ES-I3 (cell line): Measurements from ENCODE around the gene TPM3.
"Not testable (repeated sequence)": the region's sequence is repeated elsewhere in the genome, so short reads cannot be mapped to it uniquely, and the experiment has no call there.

Source experiments
- H3K36me3 ChIP-seq: 2 replicates; pipeline ENCODE4 v1.6.1; 2013; ENCODE audit warnings: mild to moderate bottlenecking, low read length, control low read depth, moderate library complexity; ENCODE audit not compliant: insufficient read depth
- H3K4me1 ChIP-seq: 2 replicates; pipeline ENCODE4 v1.6.1; 2013; ENCODE audit warnings: mild to moderate bottlenecking, control low read depth, low read length; ENCODE audit not compliant: insufficient read depth
- H3K9ac ChIP-seq: 2 replicates; pipeline ENCODE4 v1.6.1; 2013; ENCODE audit warnings: low read depth, mild to moderate bottlenecking, low read length, moderate library complexity
- H3K9me3 ChIP-seq: 2 replicates; pipeline ENCODE4 v1.6.1; 2013; ENCODE audit warnings: mild to moderate bottlenecking, low read length, moderate library complexity; ENCODE audit not compliant: control insufficient read depth, insufficient read depth

The TPM3 gene

GRCh38 chr1:154220071-154220969 lies 28.4 kb upstream of the TPM3 start, which contains the start of gene UBAP2L:
TSS of gene UBAP2L (plus strand) at chr1:154220955. CDS start at chr1:154225124, 4,169 bp downstream.
- Histone ChIP-seq H3K9ac (peak within 1 kb of the TSS; percentile 98), H3K36me3 (peaks cover 13% of the 10 kb centered on the region), H3K9me3 (no peaks in the 10 kb centered on the region), H3K4me1 (peaks cover 12% of the 10 kb centered on the region; the same call in 1 of the 2 replicates)

- H3K4me1 ChIP-seq = peaks cover 12% of the 10 kb centered on the region; the same call in 1 of the 2 replicates
- H3K9ac ChIP-seq = peak overlapping the region; percentile 98
- H3K9me3 ChIP-seq = no peaks in the 10 kb centered on the region
- peaks cover 10% of the 10 kb centered on the region for H3K36me3 ChIP-seq
These were observed 27.6 kb upstream of the TPM3 start for GRCh38 chr1:154219541-154219940.

- no peaks in the 10 kb centered on the region for H3K9me3 ChIP-seq
- peaks cover 7% of the 10 kb centered on the region; the same call in 1 of the 2 replicates for H3K4me1 ChIP-seq
- H3K9ac ChIP-seq = 0 out of 2 replicates have a peak overlapping the region, but pooled peaks have one; percentile 98
- peaks cover 18% of the 10 kb centered on the region for H3K36me3 ChIP-seq
These were observed 26.6 kb upstream of the TPM3 start for GRCh38 chr1:154218545-154218944.

DNA sequence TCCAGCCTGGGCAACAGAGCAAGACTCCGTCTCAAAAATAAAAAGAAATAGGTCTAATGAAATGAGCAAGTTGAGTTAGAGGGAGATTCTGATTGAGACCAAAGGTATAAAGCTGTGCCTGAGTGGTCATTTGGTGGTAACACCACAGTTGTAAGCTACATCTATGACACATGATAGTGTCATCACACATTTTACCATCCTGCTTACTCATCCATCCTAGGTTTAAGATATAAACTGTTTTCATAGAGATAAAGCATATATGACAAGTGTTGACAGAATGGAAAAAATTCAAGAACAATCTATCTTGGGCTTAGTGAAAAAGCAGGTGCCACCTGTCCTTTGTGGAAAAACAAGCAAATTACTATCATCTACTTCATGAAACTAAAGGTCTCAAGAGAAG lies 21.4 kb upstream of the TPM3 start:
- Histone ChIP-seq H3K36me3 (peaks cover 31% of the 10 kb centered on the region), H3K9ac (no peak overlapping the region), H3K4me1 (no peaks in the 10 kb centered on the region), H3K9me3 (no peaks in the 10 kb centered on the region)

DNA sequence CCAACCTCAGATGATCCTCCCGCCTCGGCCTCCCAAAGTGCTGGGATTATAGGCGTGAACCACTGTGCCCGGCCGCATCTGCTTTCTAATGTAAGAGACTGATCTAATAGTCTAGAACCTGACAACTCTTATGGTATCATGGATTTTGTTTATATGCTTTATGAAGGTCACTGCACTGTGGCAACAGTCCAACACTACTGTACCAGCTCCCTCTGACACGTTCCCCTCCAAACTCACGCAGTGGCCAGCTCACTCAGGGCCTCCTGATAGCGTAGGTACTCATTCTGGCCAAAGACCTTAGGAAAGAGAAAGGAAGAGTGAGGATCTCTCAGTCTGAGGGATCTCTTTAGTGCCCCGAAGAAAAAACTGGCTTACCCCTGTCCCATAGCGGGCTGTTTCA lies 20.2 kb upstream of the TPM3 start:
- no peak overlapping the region for H3K9ac ChIP-seq
- no peaks in the 10 kb centered on the region for H3K4me1 ChIP-seq
- H3K9me3 ChIP-seq = no peaks in the 10 kb centered on the region
- H3K36me3 ChIP-seq = peaks cover 29% of the 10 kb centered on the region

- Histone ChIP-seq H3K4me1 (no peaks in the 10 kb centered on the region), H3K9me3 (no peaks in the 10 kb centered on the region), H3K36me3 (peaks cover 26% of the 10 kb centered on the region), H3K9ac (no peak overlapping the region)
These were observed 16.9 kb upstream of the TPM3 start for GRCh38 chr1:154208677-154209388.

GRCh38 chr1:154207262-154207661 lies 15.4 kb upstream of the TPM3 start:
- H3K4me1 ChIP-seq = no peaks in the 10 kb centered on the region
- H3K9ac ChIP-seq = no peak overlapping the region
- H3K36me3 ChIP-seq = peaks cover 11% of the 10 kb centered on the region
- H3K9me3 ChIP-seq = no peaks in the 10 kb centered on the region

DNA sequence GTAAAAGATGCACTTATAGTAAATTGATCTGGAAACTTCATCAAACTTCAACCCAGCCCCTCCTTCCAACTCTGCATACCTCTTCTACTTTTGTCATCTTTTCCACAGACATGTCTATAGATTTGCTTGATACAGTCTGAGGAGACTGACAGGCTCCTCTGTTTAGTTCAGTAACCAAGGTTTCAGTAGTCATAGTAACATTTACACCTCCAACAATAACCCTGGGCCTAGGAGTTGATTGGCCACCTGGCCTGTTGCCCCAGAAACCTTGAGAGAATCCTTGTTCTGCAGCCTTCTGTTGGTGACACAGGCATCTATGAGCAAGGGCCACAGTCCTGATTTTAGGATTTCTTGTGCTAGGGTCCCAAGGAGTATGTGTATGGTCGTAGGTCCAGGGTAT lies 14.3 kb upstream of the TPM3 start, which contains the start of gene CFAP141:
Gene CFAP141 (minus strand): TSS at position 138 of the 400 bp plus-strand sequence. CDS start 26 bp downstream, at position 112.
- Histone ChIP-seq H3K36me3 (peaks cover 7% of the 10 kb centered on the region), H3K9me3 (no peaks in the 10 kb centered on the region), H3K4me1 (no peaks in the 10 kb centered on the region), H3K9ac (no peak within 1 kb of the TSS)

DNA sequence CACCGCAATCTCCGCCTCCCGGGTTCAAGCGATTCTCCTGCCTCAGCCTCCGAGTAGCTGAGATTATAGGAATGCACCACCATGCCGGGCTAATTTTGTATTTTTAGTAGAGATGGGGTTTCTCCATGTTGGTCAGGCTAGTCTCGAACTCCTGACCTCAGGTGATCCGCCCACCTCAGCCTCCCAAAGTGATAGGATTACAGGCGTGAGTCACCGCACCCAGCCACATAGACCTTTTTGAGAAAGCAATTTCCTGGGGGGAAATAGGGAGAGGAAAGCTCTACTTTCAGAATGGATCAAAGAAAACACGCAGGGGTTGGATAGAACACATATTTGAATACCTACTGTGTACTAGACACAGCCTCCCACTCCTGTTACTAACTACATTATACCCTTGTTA lies 13.9 kb upstream of the TPM3 start:
- H3K9ac ChIP-seq, H3K9me3 ChIP-seq, H3K4me1 ChIP-seq, H3K36me3 ChIP-seq: not testable (repeated sequence)

DNA sequence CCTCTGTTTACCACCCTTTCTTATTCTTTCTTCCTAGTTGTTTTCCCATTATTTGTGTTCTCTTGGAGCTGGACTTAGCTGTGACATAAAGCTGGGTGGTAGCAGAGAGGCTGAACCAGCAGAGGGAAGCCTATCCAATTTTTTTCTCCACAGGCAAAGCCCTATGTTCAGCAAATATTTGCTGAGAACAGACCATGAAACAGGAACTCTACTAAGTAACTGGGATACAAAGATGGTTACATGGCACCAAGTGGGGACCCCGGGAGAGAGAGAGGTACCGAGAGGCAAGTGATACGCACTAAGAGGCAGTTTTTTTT lies 7.6 kb upstream of the TPM3 start:
- H3K9ac ChIP-seq = 0 out of 2 replicates have a peak overlapping the region, but pooled peaks have one; percentile 6
- no peaks in the 10 kb centered on the region for H3K4me1 ChIP-seq
- H3K36me3 ChIP-seq = no peaks in the 10 kb centered on the region
- no peaks in the 10 kb centered on the region for H3K9me3 ChIP-seq

GRCh38 chr1:154198756-154199562 lies 7.1 kb upstream of the TPM3 start:
- no peaks in the 10 kb centered on the region for H3K4me1 ChIP-seq
- no peaks in the 10 kb centered on the region for H3K9me3 ChIP-seq
- H3K36me3 ChIP-seq = no peaks in the 10 kb centered on the region
- H3K9ac ChIP-seq = 0 out of 2 replicates have a peak overlapping the region, but pooled peaks have one; percentile 6

DNA sequence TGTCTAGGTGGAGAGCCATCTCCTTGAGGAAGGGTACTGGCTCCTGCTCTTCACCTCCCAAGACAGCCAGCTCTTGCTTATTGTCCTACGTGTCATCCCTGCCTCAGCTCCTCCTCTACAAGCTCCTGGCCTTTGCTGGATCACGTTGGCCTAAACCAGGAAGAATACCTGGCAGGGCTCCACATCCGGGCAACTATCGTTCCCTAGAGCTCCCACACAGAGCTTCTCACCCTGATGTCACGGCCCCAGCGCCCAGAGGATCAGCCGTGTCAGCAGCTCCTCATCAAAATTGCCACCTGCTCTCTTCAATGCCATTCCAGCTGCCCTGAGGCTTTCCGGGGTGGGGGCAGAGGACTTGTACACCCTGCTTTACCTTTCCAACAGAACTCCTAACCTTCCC lies 1.9 kb upstream of the TPM3 start:
- Histone ChIP-seq H3K9me3 (no peaks in the 10 kb centered on the region), H3K9ac (no peak overlapping the region), H3K4me1 (no peaks in the 10 kb centered on the region), H3K36me3 (no peaks in the 10 kb centered on the region)

DNA sequence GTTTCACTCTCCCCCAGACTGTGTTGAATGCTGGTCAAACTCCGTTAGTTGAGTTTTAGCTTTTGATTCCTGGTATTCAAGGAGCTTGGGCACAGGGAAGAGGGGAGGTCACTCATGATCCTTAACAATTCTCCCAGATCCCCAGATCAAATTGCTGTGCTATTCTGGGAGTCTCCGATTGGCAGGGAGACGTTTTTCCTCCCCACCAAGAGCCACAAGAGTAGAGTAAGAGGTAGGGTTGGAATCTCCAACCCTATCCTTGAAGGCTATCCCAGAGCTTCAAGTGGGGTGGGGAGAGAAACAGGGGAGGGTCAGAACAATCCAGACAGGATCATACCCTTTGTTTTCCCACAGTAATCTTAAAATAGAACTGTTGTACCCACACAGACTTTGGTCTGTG lies 576 bp upstream of the TPM3 start:
- Histone ChIP-seq H3K9me3 (no peaks in the 10 kb centered on the region), H3K36me3 (no peaks in the 10 kb centered on the region), H3K4me1 (peaks cover 5% of the 10 kb centered on the region), H3K9ac (no peak overlapping the region)

DNA sequence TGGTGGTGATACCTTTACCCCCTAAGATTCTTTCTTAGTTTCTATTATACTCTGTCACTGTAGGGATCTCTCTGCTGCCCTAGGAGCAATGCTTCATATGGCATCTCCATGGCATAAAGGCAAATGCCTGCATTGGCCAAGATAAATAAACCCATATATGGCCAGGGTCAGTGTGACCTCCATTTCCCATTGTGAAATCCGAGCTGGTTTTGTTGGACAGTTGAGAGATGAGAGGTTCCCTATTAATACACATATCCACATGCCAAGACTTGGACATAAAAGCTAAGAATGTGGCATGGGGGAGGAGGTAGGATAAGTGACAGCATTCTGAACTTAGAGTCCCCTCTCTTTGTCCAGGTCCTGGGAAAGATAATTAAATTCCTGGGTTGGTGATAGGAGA lies 1.4 kb downstream of the TPM3 start:
- Histone ChIP-seq H3K9ac (no peak overlapping the region), H3K4me1 (peaks cover 18% of the 10 kb centered on the region), H3K36me3 (no peaks in the 10 kb centered on the region), H3K9me3 (no peaks in the 10 kb centered on the region)
